HG03064 (cell line): ENCODE data around the gene ALLC.
"Not testable (repeated sequence)": the region's sequence is repeated elsewhere in the genome, so short reads cannot be mapped to it uniquely, and the experiment has no call there.

Experiments used
- ATAC-seq: cut with Tn5 transposase; IDR thresholded peaks from one replicate; pipeline ENCODE4 v1.9.1; 2021; ENCODE audit warnings: low read depth; ENCODE audit not compliant: unreplicated experiment

ALLC gene

GRCh38 chr2:3626118-3626811 lies 31.7 kb upstream of the ALLC start:
- no peak for ATAC-seq

- no peak for ATAC-seq
Measured at GRCh38 chr2:3626812-3627499, 31.0 kb upstream of the ALLC start.

- no peak for ATAC-seq
Measured at GRCh38 chr2:3627500-3628100, 30.4 kb upstream of the ALLC start.

GRCh38 chr2:3628241-3628679 lies 29.7 kb upstream of the ALLC start:
- ATAC-seq: no peak

GRCh38 chr2:3628800-3629199 lies 29.2 kb upstream of the ALLC start:
- no peak for ATAC-seq

GRCh38 chr2:3630631-3631030 lies 27.4 kb upstream of the ALLC start:
- ATAC-seq: no peak

GRCh38 chr2:3631161-3631850 lies 26.7 kb upstream of the ALLC start:
- ATAC-seq: no peak

- ATAC-seq: no peak
Measured at GRCh38 chr2:3631851-3632659, 25.9 kb upstream of the ALLC start.

GRCh38 chr2:3633089-3633981 lies 24.7 kb upstream of the ALLC start:
- no peak for ATAC-seq

GRCh38 chr2:3633982-3634595 lies 23.9 kb upstream of the ALLC start:
- ATAC-seq: no peak

- ATAC-seq: no peak
Measured at GRCh38 chr2:3634596-3635121, 23.3 kb upstream of the ALLC start.

GRCh38 chr2:3635171-3635974 lies 22.6 kb upstream of the ALLC start:
- no peak for ATAC-seq

GRCh38 chr2:3635975-3636327 lies 22.0 kb upstream of the ALLC start:
- not testable (repeated sequence) for ATAC-seq

GRCh38 chr2:3636586-3637310 lies 21.3 kb upstream of the ALLC start:
- ATAC-seq: no peak

GRCh38 chr2:3637311-3637675 lies 20.7 kb upstream of the ALLC start:
- no peak for ATAC-seq

GRCh38 chr2:3637692-3638455 lies 20.1 kb upstream of the ALLC start:
- no peak for ATAC-seq

- no peak for ATAC-seq
Measured at GRCh38 chr2:3638456-3638810, 19.6 kb upstream of the ALLC start.
